ENCODE results near the gene BTBD9.
A peak's percentile ranks its signal among the peaks of the same experiment; 100 is the strongest.
"Not testable (repeated sequence)": the region's sequence is repeated elsewhere in the genome, so short reads cannot be mapped to it uniquely, and the experiment has no call there.

The BTBD9 gene

GRCh38 chr6:38367231-38367630 lies 272.5 kb downstream of the BTBD9 start:
- no peak for DNase-seq

GRCh38 chr6:38366234-38366633 lies 273.5 kb downstream of the BTBD9 start:
- no peak for DNase-seq

GRCh38 chr6:38364775-38365174 lies 275.0 kb downstream of the BTBD9 start:
- no peak for DNase-seq

GRCh38 chr6:38364127-38364526 lies 275.6 kb downstream of the BTBD9 start:
- DNase-seq = no peak

- no peak for DNase-seq
Measured at GRCh38 chr6:38355519-38355918, 284.2 kb downstream of the BTBD9 start.

GRCh38 chr6:38354905-38355304 lies 284.8 kb downstream of the BTBD9 start:
- DNase-seq = peak; percentile 20

GRCh38 chr6:38354037-38354381 lies 285.7 kb downstream of the BTBD9 start:
- DNase-seq = no peak

- DNase-seq = no peak
Measured at GRCh38 chr6:38353310-38354036, 286.3 kb downstream of the BTBD9 start.

- DNase-seq = no peak
Measured at GRCh38 chr6:38352636-38353035, 287.1 kb downstream of the BTBD9 start.

GRCh38 chr6:38350942-38351341 lies 288.8 kb downstream of the BTBD9 start:
- no peak for DNase-seq

- DNase-seq = no peak
Measured at GRCh38 chr6:38350220-38350619, 289.5 kb downstream of the BTBD9 start.

- no peak for DNase-seq
Measured at GRCh38 chr6:38349795-38350194, 289.9 kb downstream of the BTBD9 start.

GRCh38 chr6:38349221-38349620 lies 290.5 kb downstream of the BTBD9 start:
- no peak for DNase-seq

GRCh38 chr6:38348371-38348770 lies 291.4 kb downstream of the BTBD9 start:
- no peak for DNase-seq

- DNase-seq = not testable (repeated sequence)
Measured at GRCh38 chr6:38347829-38348228, 291.9 kb downstream of the BTBD9 start.

- no peak for DNase-seq
Measured at GRCh38 chr6:38346291-38347079, 293.2 kb downstream of the BTBD9 start.

- DNase-seq = no peak
Measured at GRCh38 chr6:38345586-38345985, 294.1 kb downstream of the BTBD9 start.

GRCh38 chr6:38341496-38341895 lies 298.2 kb downstream of the BTBD9 start:
- no peak for DNase-seq

- no peak for DNase-seq
Measured at GRCh38 chr6:38339914-38340313, 299.8 kb downstream of the BTBD9 start.

- no peak for DNase-seq
Measured at GRCh38 chr6:38337819-38338465, 301.8 kb downstream of the BTBD9 start.

GRCh38 chr6:38336922-38337321 lies 302.8 kb downstream of the BTBD9 start:
- DNase-seq = no peak

GRCh38 chr6:38326837-38327236 lies 312.9 kb downstream of the BTBD9 start:
- DNase-seq = peak; percentile 18

- DNase-seq = no peak
Measured at GRCh38 chr6:38323216-38323615, 316.5 kb downstream of the BTBD9 start.

- DNase-seq = no peak
Measured at GRCh38 chr6:38322138-38322537, 317.6 kb downstream of the BTBD9 start.
